ENCODE results near the gene MED27. TPM values are rescaled to one million over a fixed set of nuclear protein-coding genes. Genes with fewer than 3 reads are reported as not detected.

MED27 gene
- total and polyA plus RNA-seq, 2 of the 13 experiments (the other 11 are each of a cell fraction or from before 2014, with no cell fraction given): 16.9 to 19.0 TPM

DNA sequence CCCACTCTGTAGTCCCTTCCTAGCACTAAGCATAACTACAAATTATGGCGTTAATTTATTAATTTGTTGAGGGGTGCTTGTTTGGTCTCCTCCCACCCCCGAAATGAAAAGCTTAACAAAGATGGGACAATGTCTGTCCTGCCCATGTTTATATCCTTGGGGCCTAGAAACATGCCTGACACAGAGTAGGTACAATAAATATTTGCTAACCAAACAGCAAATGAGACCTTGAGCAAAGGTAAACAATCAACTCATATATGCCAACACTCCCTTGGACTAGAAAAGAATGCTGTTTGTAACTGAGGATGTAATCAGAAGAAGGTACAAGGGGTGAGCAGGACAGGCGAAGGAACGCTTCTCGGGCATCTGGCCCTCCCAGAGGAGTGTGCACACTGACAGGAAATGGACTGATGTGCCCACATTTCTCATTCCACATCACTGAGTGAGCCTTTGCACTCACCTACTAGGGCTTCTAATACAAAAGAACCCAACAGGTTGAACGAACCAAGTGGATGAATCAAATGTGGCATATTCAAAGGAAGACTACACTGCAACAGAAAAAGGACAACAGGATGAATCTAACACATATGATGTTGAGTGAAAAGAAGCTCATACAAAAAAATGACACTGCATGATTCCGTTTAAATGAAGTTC is 66.8 kb downstream of the MED27 start (continued):
- TF ChIP-seq ISX (CRISPR knock-in tag; conservative IDR thresholded peaks at IDR 0.05) (no peak), ZNF660 (CRISPR knock-in tag; IDR thresholded peaks at IDR 0.05; ENCODE audit: borderline replicate concordance, low read depth) (no peak), ZNF768 (CRISPR knock-in tag; IDR thresholded peaks at IDR 0.05) (no peak), ZNF225 (CRISPR knock-in tag; IDR thresholded peaks at IDR 0.05) (no peak), SMARCE1 (IDR thresholded peaks at IDR 0.05; ENCODE audit: borderline replicate concordance) (no peak), ZNF605 (CRISPR knock-in tag; IDR thresholded peaks at IDR 0.05) (no peak), ZNF615 (CRISPR knock-in tag; IDR thresholded peaks at IDR 0.05; ENCODE audit: borderline replicate concordance) (no peak), CEBPB (IDR thresholded peaks at IDR 0.05; ENCODE audit: borderline replicate concordance, low read depth, low read length) (no peak), RFX5 (IDR thresholded peaks at IDR 0.05; ENCODE audit: low read depth, low read length) (no peak), ZNF292 (CRISPR knock-in tag; IDR thresholded peaks at IDR 0.05; ENCODE audit: borderline replicate concordance, low read depth) (no peak)
- TF ChIP-seq, protein P1, sequence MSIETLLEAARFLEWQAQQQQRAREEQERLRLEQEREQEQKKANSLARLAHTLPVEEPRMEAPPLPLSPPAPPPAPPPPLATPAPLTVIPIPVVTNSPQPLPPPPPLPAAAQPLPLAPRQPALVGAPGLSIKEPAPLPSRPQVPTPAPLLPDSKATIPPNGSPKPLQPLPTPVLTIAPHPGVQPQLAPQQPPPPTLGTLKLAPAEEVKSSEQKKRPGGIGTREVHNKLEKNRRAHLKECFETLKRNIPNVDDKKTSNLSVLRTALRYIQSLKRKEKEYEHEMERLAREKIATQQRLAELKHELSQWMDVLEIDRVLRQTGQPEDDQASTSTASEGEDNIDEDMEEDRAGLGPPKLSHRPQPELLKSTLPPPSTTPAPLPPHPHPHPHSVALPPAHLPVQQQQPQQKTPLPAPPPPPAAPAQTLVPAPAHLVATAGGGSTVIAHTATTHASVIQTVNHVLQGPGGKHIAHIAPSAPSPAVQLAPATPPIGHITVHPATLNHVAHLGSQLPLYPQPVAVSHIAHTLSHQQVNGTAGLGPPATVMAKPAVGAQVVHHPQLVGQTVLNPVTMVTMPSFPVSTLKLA (IDR thresholded peaks at IDR 0.05): no peak
- TF ChIP-seq, protein P2, sequence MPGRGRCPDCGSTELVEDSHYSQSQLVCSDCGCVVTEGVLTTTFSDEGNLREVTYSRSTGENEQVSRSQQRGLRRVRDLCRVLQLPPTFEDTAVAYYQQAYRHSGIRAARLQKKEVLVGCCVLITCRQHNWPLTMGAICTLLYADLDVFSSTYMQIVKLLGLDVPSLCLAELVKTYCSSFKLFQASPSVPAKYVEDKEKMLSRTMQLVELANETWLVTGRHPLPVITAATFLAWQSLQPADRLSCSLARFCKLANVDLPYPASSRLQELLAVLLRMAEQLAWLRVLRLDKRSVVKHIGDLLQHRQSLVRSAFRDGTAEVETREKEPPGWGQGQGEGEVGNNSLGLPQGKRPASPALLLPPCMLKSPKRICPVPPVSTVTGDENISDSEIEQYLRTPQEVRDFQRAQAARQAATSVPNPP (CRISPR knock-in tag; IDR thresholded peaks at IDR 0.05): no peak
- TF ChIP-seq, protein P3, sequence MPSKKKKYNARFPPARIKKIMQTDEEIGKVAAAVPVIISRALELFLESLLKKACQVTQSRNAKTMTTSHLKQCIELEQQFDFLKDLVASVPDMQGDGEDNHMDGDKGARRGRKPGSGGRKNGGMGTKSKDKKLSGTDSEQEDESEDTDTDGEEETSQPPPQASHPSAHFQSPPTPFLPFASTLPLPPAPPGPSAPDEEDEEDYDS (CRISPR knock-in tag; IDR thresholded peaks at IDR 0.05): no peak
- TF ChIP-seq, protein P4, sequence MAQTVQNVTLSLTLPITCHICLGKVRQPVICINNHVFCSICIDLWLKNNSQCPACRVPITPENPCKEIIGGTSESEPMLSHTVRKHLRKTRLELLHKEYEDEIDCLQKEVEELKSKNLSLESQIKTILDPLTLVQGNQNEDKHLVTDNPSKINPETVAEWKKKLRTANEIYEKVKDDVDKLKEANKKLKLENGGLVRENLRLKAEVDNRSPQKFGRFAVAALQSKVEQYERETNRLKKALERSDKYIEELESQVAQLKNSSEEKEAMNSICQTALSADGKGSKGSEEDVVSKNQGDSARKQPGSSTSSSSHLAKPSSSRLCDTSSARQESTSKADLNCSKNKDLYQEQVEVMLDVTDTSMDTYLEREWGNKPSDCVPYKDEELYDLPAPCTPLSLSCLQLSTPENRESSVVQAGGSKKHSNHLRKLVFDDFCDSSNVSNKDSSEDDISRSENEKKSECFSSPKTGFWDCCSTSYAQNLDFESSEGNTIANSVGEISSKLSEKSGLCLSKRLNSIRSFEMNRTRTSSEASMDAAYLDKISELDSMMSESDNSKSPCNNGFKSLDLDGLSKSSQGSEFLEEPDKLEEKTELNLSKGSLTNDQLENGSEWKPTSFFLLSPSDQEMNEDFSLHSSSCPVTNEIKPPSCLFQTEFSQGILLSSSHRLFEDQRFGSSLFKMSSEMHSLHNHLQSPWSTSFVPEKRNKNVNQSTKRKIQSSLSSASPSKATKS (CRISPR knock-in tag; IDR thresholded peaks at IDR 0.05): no peak
- TF ChIP-seq, protein P5, sequence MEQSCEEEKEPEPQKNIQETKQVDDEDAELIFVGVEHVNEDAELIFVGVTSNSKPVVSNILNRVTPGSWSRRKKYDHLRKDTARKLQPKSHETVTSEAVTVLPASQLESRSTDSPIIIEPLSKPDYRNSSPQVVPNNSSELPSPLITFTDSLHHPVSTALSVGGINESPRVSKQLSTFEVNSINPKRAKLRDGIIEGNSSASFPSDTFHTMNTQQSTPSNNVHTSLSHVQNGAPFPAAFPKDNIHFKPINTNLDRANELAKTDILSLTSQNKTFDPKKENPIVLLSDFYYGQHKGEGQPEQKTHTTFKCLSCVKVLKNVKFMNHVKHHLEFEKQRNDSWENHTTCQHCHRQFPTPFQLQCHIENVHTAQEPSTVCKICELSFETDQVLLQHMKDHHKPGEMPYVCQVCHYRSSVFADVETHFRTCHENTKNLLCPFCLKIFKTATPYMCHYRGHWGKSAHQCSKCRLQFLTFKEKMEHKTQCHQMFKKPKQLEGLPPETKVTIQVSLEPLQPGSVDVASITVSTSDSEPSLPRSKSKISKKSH (CRISPR knock-in tag; IDR thresholded peaks at IDR 0.05; ENCODE audit: borderline replicate concordance): no peak
- TF ChIP-seq, protein P6, sequence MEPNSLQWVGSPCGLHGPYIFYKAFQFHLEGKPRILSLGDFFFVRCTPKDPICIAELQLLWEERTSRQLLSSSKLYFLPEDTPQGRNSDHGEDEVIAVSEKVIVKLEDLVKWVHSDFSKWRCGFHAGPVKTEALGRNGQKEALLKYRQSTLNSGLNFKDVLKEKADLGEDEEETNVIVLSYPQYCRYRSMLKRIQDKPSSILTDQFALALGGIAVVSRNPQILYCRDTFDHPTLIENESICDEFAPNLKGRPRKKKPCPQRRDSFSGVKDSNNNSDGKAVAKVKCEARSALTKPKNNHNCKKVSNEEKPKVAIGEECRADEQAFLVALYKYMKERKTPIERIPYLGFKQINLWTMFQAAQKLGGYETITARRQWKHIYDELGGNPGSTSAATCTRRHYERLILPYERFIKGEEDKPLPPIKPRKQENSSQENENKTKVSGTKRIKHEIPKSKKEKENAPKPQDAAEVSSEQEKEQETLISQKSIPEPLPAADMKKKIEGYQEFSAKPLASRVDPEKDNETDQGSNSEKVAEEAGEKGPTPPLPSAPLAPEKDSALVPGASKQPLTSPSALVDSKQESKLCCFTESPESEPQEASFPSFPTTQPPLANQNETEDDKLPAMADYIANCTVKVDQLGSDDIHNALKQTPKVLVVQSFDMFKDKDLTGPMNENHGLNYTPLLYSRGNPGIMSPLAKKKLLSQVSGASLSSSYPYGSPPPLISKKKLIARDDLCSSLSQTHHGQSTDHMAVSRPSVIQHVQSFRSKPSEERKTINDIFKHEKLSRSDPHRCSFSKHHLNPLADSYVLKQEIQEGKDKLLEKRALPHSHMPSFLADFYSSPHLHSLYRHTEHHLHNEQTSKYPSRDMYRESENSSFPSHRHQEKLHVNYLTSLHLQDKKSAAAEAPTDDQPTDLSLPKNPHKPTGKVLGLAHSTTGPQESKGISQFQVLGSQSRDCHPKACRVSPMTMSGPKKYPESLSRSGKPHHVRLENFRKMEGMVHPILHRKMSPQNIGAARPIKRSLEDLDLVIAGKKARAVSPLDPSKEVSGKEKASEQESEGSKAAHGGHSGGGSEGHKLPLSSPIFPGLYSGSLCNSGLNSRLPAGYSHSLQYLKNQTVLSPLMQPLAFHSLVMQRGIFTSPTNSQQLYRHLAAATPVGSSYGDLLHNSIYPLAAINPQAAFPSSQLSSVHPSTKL (CRISPR knock-in tag; IDR thresholded peaks at IDR 0.05): peak; percentile 65
- TF ChIP-seq, protein P7, sequence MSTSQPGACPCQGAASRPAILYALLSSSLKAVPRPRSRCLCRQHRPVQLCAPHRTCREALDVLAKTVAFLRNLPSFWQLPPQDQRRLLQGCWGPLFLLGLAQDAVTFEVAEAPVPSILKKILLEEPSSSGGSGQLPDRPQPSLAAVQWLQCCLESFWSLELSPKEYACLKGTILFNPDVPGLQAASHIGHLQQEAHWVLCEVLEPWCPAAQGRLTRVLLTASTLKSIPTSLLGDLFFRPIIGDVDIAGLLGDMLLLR (CRISPR knock-in tag; IDR thresholded peaks at IDR 0.05): no peak
